HG03103 (cell line): ENCODE data around the gene METTL23.
"Not testable (repeated sequence)": the region's sequence is repeated elsewhere in the genome, so short reads cannot be mapped to it uniquely, and the experiment has no call there.

Experiments
- ATAC-seq: cut with Tn5 transposase; IDR thresholded peaks from one replicate; pipeline ENCODE4 v1.9.1; 2021; ENCODE audit warnings: low read depth; ENCODE audit not compliant: unreplicated experiment

Gene METTL23

DNA sequence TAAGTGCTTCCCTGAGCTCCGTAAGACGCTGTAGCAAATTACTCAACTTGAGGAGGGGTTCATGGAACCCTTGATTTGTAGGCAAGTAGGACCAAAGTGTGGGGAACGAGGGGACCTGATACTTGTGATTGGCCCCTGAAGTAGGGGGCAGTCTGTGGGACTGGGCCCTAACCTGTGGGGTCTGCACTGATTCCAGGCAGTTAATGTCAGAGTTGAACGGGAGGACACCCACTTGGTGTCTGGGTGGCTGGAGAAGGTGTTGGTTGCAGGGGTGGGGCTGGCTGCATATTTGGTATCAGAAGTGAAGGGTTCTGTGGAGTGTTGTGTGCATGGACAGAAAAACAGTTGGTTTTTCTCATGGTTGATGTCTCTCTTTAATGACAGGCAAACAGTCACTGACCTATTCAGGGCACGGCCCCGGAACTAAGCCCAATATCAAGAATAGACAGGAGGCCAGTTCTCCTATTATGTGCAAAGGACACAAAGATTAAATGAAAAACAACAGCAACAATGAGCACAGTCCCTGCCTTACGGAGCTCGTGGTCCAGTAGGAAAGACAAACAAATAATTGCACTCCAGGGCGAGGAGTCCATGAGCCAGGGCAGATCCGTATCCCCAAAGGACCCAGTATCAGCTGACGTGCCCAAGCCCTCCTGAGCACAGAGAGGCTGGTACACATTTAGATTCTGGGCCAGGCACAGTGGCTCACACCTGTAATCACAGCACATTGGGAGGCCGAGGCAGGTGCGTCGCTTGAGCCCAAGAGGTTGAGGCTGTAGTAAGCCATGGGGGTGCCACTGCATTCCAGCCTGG lies 35.1 kb upstream of the METTL23 start:
- ATAC-seq, result no peak

DNA sequence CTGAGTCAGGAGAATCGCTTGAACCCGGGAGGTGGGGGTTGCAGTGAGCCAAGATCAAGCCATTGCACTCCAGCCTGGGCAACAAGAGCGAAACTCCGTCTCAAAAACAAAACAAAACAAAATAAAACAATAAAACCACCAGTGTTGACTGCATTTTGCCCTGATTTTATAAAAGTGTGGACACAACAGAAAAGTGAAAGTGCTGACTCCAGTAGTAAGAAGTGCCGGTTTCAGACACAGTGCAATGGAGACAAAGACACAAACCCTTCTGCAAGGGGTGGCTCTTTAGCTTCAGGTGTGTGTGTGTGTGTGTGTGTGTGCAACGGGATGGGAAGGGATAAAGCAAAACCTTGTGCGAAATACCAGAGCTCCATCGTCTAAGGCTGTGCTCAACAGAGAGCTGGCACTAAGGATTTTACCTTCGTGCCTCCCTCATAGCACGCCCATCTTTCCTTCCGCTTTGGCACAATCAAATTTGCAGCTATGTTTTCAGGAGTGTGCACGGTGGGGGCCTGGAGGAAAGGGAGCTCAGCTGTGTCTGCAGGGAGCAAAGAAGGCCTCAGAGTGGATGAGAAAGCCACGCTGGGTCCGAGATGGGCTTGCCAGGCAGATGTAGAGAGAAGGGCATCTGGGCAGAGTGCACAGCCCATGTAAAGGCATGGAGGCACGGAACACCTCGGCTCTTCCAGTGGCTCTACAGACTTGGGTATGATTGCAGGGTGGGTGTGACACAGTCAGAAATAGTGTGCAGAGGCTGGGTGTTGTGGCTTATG lies 31.4 kb upstream of the METTL23 start:
- ATAC-seq, result no peak

DNA sequence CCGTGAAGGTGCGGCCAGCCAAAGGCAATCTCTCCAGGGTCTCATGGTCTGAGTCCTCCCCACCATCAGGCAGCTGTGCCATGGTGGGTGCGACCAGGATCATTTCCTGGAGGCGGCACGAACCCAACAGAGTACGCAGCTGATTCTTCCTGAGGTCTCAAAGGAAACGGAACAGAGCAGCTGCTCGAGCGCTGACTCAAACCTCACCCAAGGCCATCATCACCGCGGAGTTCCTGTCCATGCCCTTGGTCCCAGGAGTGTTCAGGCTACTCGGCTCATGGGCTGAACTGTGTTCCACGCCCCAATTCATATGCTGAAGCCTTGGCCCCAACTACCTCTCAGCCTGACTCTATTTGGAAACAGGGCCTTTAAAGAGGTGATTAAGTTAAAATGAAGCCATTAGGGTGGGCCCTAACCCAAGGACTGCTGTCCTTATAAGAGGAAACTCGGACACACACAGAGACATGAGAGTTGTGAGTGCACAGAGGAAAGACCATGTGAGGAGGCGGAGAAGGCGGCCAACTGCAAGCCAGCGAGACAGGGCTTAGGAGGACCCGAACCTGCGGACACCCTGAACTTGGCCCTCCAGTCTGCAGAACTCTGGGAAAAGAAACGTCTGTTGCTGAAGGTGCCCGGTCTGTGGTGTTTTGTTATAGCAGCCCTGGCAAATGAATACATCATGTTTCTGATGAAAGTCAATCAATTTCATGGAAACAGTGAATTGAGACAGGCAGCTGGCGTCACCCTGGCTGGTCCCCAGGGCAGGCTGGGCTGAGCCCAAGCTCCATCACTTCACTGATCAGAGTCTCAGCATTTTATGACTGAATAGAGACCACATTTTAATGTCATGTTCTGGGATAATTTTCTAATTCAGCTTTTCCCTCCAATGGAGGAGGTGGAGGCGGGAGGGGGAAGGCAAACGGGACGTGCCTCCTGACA lies 29.6 kb upstream of the METTL23 start:
- ATAC-seq, result no peak

DNA sequence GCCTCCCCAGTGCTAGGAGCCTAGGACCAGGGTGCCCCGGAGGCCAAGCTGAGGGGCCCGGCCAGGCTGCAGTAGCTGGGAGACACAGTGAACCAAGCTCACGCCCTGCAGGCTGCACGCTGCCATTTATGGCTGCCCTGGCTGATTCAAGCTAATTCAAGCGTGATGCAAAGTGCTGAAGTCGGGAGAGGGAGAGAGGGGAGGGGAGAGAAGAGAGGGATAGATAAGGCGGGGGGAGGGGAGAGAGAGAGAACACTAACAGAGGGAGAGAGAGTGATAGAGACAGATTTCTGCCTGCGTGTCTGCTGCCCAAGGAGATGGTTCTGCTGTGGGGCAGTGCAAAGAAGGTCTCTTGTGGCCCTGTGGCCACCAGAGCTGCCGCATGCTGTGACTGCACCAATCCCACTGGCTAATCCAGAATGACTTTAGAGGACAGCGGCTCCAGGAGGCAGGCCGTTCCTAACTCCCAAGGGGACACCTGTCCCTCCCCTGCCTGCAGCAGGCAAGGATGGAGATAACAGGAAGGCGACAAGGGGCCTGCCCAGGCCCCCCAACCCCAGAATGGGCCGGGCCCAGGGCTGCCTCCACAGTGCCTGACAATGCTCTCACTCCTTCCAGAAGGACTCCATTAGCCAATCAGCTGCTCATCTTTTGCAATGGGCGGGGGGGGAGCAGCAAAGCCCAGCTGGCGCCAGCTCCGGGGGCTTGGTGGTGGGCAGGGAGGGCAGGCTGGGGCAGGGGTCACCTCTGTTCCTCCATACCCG lies 28.8 kb upstream of the METTL23 start:
- no peak for ATAC-seq

DNA sequence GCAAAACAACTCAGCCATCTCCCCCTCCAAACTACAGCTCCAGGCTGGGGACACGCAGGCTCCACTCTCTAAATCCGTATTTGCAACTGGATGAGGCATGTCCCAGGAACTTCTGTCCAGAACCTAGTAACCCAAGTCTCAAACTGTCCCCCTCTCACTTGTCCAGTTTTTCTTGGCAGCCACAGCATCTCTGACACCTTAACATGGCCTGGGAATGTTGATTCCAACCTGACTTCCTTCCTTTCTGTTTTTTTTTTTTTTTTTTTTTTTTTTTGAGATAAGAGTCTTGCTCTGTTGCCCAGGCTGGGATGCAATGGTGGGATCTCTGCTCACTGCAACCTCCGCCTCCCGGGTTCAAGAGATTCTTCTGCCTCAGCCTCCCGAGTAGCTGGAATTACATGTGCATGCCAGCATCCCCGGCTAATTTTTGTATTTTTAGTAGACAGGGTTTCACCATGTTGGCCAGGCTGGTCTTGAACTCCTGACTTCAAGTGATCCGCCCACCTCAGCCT lies 28.1 kb upstream of the METTL23 start:
- ATAC-seq, result not testable (repeated sequence)

DNA sequence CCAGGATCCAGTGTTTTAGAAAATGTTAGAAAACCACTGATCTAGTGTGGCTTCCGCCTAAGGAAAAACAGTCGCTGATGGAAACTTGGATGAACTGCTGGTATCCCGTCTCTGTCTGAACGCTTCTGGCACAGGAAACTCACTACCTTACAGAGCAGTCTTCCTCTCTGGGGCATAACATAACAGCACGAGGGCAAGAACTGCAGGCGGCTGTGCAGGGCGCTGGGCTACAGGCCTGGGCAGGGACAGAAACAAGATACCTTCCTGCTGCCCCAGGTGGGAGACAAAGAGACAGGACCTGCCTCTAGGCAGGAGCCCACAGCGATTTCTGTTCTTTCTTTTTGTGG lies 26.4 kb upstream of the METTL23 start:
- no peak for ATAC-seq

DNA sequence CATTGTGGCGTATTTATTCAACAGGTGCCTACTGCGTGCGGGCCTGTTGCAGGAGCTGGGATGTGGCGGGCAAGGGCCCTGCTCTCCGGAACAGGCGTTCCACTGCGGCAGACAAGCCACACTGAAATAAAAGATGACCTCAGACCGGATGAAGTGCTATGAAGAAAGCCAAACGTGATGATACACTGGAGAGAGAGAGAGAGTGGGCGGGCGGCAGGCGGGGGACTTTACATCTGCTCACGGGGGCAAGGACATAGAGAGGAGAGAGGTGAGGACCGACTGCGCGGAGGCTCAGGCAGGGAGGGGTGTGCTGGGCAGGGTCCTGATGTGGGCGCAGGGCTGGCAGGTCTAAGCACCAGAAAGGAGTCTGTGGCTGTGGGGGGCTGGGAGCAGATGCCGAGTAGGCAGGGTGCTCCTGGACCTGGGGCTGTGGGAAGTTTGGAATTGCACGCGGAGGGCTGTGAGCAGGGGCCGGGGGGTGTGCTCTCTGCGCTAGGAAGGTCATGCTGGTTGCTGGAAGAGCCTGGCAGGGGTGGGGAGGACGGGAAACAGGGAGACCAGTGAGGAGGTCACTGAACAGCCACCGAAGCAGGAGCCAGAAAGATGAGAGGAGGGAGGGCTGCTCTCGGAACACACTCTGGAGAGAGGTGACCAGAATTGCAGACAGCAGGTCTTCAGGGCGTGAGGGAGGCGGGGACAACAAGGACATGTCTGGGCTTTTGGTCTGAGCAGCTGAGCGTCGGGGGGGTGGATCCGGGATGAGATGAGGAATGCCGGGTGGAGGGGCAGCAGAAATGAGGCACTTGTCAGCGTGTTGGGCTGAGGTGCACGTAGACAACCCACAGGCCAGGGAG lies 25.8 kb upstream of the METTL23 start:
- no peak for ATAC-seq

DNA sequence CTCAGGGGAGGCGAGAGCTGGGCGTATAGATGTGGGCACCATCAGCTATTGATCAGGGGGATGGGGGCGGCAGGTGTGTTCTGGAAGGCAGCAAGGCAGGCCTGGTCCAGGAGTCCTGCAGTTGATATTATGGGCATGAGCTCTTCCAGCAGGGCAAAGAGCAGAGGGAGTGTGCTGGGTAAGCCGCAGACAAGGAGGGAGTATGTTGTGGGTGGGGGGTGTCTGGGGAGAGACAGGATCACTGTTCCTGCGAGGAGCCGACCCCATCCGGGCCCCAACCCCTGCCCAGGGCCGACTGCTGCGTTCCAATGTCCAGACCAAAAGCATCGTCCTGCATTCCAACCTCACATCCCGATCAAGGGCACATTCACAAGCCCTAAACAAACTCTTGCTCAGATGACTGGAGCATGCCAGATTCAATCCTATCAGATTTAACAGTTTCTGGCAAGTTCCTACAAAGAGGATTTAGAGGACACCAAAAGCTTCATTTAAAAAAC lies 25.1 kb upstream of the METTL23 start:
- ATAC-seq, result no peak

DNA sequence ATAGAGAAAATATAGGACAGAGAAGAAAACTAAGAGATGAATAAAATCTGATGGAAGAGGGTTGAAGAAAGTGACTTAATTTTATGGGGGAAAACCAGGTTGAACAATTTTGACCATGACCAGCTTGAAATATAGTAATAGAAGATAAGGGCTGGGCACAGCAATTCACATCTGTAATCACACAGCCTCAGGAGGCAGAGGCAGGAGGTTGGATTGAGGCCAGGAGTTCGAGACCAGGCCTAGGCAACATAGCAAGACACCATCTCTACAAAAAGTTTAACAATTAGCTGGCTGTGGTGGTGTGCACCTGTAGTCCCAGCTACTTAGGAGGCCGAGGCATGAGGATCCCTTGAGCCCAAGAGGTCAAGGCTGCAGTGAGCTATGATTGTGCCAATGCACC lies 24.6 kb upstream of the METTL23 start:
- ATAC-seq, result no peak

DNA sequence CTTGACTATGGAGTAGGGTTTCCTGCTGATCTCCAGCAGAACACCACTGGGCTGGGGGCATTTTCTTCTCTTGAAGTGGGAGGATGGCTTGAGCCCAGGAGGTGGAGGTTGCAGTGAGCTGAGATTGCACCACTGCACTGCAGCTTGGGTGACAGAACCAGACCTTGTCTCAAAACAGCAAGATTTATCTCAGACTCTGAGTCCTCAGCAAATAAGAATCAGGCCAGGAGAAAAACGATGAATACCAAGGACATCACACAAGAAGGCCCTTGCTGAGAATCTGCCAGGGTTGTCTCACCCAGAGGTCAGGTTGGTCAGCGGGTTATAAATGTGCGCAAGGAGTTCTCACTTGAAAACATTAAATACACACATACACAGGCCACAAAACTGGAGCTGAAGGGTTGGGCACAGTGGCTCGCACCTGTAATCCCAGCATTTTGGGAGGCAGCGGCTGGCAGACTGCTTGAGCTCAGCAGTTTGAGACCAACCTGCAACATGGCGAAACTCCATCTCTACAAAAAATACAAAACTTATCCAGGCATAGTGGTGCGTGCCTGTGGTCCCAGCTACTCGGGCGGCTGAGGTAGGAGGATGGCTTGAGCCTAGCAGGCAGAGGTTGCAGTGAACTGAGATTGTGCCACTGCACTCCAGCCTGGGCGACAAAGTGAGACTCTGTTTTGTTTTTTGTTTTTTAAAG lies 23.6 kb upstream of the METTL23 start:
- no peak for ATAC-seq

DNA sequence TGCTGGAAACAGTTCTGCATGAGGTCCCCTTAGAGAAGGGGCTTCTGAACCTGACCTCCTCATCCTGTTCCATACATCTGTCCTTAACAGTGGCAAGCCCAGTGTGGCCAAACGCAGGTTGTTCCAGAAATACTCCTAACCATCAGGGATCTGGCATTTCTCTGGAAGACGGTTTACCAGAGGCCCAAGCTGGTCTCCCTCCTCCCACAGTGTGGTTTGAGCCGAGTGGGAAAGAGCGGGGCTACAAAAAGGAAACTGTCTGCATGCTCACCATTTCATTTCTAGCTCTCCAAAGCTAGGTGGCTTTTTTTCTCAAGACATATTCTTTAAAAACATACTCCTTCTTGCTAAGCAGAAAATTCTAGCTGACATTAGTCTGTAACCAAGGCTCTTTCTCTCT lies 21.8 kb upstream of the METTL23 start:
- ATAC-seq, result no peak

DNA sequence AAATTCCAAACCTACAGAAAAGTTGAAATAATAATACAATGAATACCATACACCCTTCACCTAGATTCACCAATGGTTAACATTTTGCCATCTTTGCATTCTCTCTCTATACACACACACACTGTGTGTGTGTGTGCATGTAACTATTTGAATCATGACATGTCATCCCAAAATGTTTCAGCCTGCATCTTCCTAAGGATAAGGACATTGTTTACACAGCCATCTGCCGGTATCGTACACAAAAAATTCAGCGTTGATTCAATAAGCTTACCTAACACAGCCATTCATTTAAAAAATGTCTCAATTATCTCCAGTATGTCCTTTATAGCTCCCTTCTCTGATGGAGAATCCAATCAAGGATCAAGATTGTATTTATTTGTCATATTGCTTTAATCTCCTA lies 19.8 kb upstream of the METTL23 start:
- no peak for ATAC-seq

DNA sequence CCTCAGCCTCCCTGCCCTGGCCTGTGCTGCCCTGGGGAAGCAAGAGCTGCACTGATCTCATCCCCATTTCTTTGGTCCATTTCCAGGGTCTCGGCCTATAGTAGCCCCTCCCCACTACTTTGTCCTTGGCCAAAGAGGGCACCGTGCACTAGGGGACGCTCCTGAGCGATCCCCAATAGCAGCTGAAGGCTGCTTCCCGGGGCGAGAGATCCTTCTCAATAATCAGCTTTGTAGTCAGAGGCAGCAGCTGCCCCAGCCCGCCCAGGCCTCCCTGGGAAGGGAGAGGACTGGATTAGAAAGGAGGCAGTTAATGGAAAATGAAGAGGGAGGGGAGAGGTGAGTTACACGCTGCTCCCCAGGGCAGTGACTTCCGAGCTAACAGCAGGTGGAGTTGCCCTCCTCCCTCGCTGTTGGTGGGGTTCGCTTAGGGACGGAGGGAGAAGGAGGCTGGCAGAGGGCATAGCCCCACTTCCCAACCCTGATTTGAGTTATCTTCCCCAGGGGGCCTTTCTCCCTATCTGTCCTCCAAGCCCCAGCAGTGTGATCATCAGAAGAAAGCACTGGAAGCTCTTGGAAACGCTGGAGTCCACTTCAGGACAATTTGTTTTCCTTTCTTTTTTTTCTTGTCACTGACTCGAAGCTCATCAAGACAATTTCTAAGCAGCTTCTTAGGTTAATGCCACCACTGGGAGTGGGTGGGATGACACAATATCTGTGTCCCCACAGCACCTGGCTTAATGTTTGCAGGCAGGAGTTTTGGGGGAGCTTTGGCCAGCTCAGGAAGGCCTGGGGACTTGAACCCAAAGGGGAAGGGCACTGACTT lies 18.4 kb upstream of the METTL23 start:
- ATAC-seq, result no peak

DNA sequence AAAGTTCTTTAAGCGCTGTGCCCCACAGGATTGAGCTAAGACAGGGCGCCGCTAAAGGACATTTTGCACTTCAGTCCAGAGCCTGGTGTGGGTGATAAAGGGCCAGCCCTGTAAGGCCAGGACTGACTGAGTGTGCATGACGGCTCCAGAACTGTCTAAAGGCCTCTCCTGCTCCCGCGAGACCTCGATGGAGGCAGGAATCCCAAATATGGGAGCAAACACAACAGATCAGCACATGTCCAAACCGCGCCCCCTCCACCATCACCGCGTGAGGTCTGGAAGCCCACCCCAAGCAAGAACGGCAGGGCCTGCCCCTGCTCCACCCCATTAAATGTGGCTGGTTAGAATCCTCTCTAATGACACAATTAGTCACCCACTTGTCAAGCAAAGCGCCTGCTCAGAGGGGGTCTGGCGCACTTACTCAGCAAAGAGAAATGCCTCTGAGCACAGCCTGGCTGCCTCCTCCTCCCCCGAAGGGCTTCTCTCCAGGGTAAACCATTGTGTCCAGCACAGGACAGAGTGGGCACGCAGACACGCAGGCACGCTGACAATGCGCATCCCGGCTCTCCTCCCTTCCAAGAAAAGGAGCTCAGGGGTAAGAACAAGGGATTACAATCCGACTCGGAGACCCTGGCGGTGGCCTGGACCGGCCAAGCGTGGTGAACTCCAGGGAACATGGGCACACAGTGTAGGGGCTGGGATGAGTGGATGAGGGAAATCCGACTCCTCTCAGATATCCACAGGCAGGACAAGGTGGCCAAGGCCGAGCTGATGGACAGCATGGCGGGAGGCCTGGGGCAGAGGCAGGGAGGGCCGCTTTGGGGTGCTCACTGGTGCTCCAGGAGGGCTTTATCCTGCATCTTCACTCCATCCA lies 17.3 kb upstream of the METTL23 start:
- no peak for ATAC-seq

DNA sequence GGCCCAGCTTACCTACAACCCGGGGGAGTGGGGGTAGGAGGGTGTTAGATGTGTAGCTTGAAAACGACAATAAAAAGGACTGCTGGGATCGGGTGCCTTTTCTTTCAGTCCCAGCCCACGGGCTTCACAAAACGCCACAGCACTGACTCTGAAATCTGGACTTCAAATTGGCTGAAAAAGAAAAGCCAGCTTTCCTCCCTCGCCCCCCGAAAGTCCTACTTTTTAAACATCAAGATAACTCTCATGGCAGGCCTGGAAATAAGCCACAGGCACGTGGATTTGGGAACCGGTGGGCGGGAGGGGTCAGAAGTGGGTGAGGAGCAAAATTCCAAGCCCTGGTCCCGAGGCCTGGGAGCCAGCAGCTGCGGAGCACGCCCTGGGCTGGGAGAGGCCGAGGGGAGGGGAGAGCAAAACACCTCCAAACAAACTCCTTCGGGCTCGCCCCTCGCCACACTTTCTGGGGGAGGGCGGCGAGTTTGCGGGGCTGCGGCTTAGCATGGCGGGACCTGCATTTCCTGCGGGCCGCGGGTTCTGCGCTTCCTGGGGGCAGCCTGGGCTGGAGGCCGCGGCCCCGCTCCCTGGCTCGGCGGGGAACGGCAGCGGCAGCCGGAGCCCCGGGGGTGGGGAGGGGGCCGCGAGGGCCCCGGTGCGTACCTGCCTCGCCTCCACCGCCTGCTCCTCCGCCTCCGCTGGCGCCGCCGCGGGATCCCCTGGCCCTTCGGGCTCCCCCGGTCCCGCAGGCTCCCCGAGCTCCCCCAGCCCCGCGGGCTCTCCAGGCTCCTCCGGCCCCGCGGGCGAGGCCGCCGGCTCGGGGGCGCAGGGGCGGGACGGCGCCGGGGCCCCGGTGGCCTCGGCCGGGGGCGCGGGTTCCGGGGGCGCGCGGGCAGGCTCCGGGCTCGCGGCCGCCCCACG lies 16.4 kb upstream of the METTL23 start:
- not testable (repeated sequence) for ATAC-seq
